HFFc6 (cell line): ENCODE data around the gene HS3ST3A1. TPM values are rescaled to one million over a fixed set of nuclear protein-coding genes. Genes with fewer than 3 reads are reported as not detected.

Experiments
- DNase-seq: peaks from one replicate; pipeline ENCODE4 v3.0.0-alpha.2; 2018
- H3K27ac Mint-ChIP-seq: 2 replicates; pipeline ENCODE4 v1.8.0; 2020; ENCODE audit warnings: mild to moderate bottlenecking, mixed read lengths
- H3K27me3 Mint-ChIP-seq: 2 replicates; pipeline ENCODE4 v1.8.0; 2021; ENCODE audit warnings: mild to moderate bottlenecking, moderate library complexity, mixed read lengths; ENCODE audit not compliant: insufficient read depth
- H3K36me3 Mint-ChIP-seq: 2 replicates; pipeline ENCODE4 v1.8.0; 2021; ENCODE audit warnings: low read depth, mixed read lengths
- H3K4me1 Mint-ChIP-seq: 2 replicates; pipeline ENCODE4 v1.8.0; 2020; ENCODE audit warnings: low read depth, mixed read lengths
- H3K4me3 Mint-ChIP-seq: 2 replicates; pipeline ENCODE4 v1.8.0; 2020; ENCODE audit warnings: mild to moderate bottlenecking, moderate library complexity, mixed read lengths
- H3K9me3 Mint-ChIP-seq: 2 replicates; pipeline ENCODE4 v1.8.0; 2020; ENCODE audit warnings: mild to moderate bottlenecking, mixed read lengths
- CTCF ChIP-seq: fragments of 200-600 bp; sonication (generic); IDR thresholded peaks from 2 replicates; pipeline ENCODE4 v1.5.0; 2021; ENCODE audit warnings: antibody characterized with exemption, mild to moderate bottlenecking
- long read RNA-seq: library from polyadenylated mRNA; unstranded; transcript quantifications from one replicate; pipeline ENCODE4 v2.0.0, GENCODE V29; 2019
- total RNA-seq, 6 experiments: library from RNA; stranded (reverse); fragmentation: NEBNext Ultra II Directional; extraction: Animal tissue kit (Norgen Biotek cat#: 25700); gene quantifications; 2 replicates in 1 of 6; 3 replicates in 5 of 6; pipeline ENCODE4 v1.2.3, GENCODE V29; 2021

Gene HS3ST3A1
- total RNA-seq: 10 to 100 TPM; 29.4 to 45.8 (median 36.5) TPM
- long read RNA-seq, partial matches to known transcripts: 0 of 11 reads
- long read RNA-seq, other reads (novel, unspliced or antisense): 9 of 11 reads

- Mint-ChIP-seq H3K27me3 (no peaks in the 10 kb centered on the region; the same call in 1 of the 2 replicates), H3K4me3 (peak within 1 kb of the TSS; percentile 100), H3K36me3 (peaks cover 17% of the 10 kb centered on the region), H3K4me1 (peaks cover 34% of the 10 kb centered on the region), H3K9me3 (no peaks in the 10 kb centered on the region), H3K27ac (peak within 1 kb of the TSS; percentile 95)
- no peak; the same call in 1 of the 2 replicates for TF ChIP-seq CTCF
- DNase-seq: peak; percentile 84
Observed at GRCh38 chr17:13601776-13602551, at the start of gene HS3ST3A1. HS3ST3A1 (minus strand) TSS chr17:13601929; CDS start chr17:13601129, 800 bp downstream.

GRCh38 chr17:13650096-13650675 lies 48.5 kb upstream of the HS3ST3A1 start:
- H3K27ac Mint-ChIP-seq: no peak overlapping the region
- H3K9me3 Mint-ChIP-seq: no peaks in the 10 kb centered on the region
- DNase-seq: no peak
- H3K4me3 Mint-ChIP-seq: no peak overlapping the region
- H3K4me1 Mint-ChIP-seq: peaks cover 27% of the 10 kb centered on the region
- TF ChIP-seq CTCF: no peak
- no peaks in the 10 kb centered on the region for H3K36me3 Mint-ChIP-seq
- no peaks in the 10 kb centered on the region; the same call in 1 of the 2 replicates for H3K27me3 Mint-ChIP-seq

- Mint-ChIP-seq H3K4me1 (peaks cover 27% of the 10 kb centered on the region), H3K27ac (no peak overlapping the region), H3K36me3 (no peaks in the 10 kb centered on the region), H3K9me3 (no peaks in the 10 kb centered on the region), H3K4me3 (no peak overlapping the region), H3K27me3 (no peaks in the 10 kb centered on the region)
- no peak for TF ChIP-seq CTCF
- DNase-seq: peak; percentile 27
Observed at GRCh38 chr17:13647543-13648021, 45.9 kb upstream of the HS3ST3A1 start.

- Mint-ChIP-seq H3K27me3 (no peaks in the 10 kb centered on the region), H3K4me3 (no peak overlapping the region), H3K4me1 (peaks cover 27% of the 10 kb centered on the region), H3K27ac (peak overlapping the region; percentile 16; the same call in 1 of the 2 replicates), H3K9me3 (no peaks in the 10 kb centered on the region), H3K36me3 (no peaks in the 10 kb centered on the region)
- TF ChIP-seq CTCF: no peak
- DNase-seq: no peak
Observed at GRCh38 chr17:13646969-13647542, 45.3 kb upstream of the HS3ST3A1 start.

- peak; percentile 41 for DNase-seq
- no peaks in the 10 kb centered on the region for H3K27me3 Mint-ChIP-seq
- no peak overlapping the region for H3K4me3 Mint-ChIP-seq
- TF ChIP-seq CTCF: no peak
- peaks cover 27% of the 10 kb centered on the region for H3K4me1 Mint-ChIP-seq
- no peaks in the 10 kb centered on the region for H3K36me3 Mint-ChIP-seq
- H3K27ac Mint-ChIP-seq: peak overlapping the region; percentile 16; the same call in 1 of the 2 replicates
- no peaks in the 10 kb centered on the region for H3K9me3 Mint-ChIP-seq
Observed at GRCh38 chr17:13646411-13646810, 44.7 kb upstream of the HS3ST3A1 start.
